Subcutaneous abdominal adipose tissue (tissue), 5 donors: ENCODE measurements around the gene NELL1.

Experiments
- H3K27ac ChIP-seq: one replicate; pipeline ENCODE4 v1.7.0; 2013; ENCODE audit warnings: low read depth, mild to moderate bottlenecking, inconsistent platforms, low read length, moderate library complexity
- H3K27me3 ChIP-seq, 5 donors: one replicate each; pipeline ENCODE4 v1.7.0; 2013; ENCODE audit warnings: low read length in 5 of 5, inconsistent platforms in 1 of 5; ENCODE audit not compliant: control insufficient read depth in 5 of 5, insufficient read depth in 4 of 5
- H3K36me3 ChIP-seq, 5 donors: one replicate each; pipeline ENCODE4 v1.7.0; 2013; ENCODE audit warnings: low read length in 5 of 5; ENCODE audit not compliant: control insufficient read depth in 5 of 5, insufficient read depth in 5 of 5
- H3K4me1 ChIP-seq, 5 donors: one replicate each; pipeline ENCODE4 v1.7.0; 2013; ENCODE audit warnings: low read length in 5 of 5, mild to moderate bottlenecking in 3 of 5, moderate library complexity in 1 of 5; ENCODE audit not compliant: control insufficient read depth in 5 of 5, insufficient read depth in 5 of 5
- H3K4me3 ChIP-seq, 5 donors: one replicate each; pipeline ENCODE4 v1.7.0; 2013; ENCODE audit warnings: low read length in 5 of 5, low read depth in 1 of 5
- H3K9ac ChIP-seq, 5 donors: one replicate each; pipeline ENCODE4 v1.7.0; 2013; ENCODE audit warnings: low read length in 5 of 5, mild to moderate bottlenecking in 4 of 5, moderate library complexity in 3 of 5
- H3K9me3 ChIP-seq, 5 donors: one replicate each; pipeline ENCODE4 v1.7.0; 2013; ENCODE audit warnings: low read length in 5 of 5; ENCODE audit not compliant: control insufficient read depth in 5 of 5
- donor health status: healthy.
- donor health status: healthy.
- donor health status: healthy.
- donor health status: healthy.
- donor health status: healthy.

NELL1 gene

DNA sequence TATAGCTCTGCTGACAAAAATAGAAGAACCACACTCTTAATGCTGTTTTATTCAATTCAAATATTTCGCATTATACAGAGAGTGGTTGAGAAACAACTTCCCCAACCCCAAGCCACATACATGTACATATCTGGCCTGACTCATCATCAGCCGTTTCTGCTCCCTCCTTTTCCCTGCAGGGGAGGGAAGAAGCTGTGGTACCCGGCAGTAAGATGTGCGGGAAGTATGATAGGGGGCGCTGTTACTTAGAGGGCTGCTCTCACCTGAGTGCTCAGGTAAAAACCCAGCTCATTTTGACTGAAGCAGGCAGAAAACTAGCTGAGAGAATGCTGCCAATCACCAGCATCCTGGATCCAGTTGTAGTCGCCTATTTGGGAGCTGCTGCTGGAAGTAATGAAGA lies 85.5 kb downstream of the NELL1 start:
- no peaks in the 10 kb centered on the region for H3K9me3 ChIP-seq
- H3K36me3 ChIP-seq, result no peaks in the 10 kb centered on the region
- no peak overlapping the region for H3K9ac ChIP-seq
- no peaks in the 10 kb centered on the region for H3K27me3 ChIP-seq
- no peaks in the 10 kb centered on the region for H3K4me1 ChIP-seq
- H3K4me3 ChIP-seq, result no peak overlapping the region
- H3K27ac ChIP-seq, result no peak overlapping the region

DNA sequence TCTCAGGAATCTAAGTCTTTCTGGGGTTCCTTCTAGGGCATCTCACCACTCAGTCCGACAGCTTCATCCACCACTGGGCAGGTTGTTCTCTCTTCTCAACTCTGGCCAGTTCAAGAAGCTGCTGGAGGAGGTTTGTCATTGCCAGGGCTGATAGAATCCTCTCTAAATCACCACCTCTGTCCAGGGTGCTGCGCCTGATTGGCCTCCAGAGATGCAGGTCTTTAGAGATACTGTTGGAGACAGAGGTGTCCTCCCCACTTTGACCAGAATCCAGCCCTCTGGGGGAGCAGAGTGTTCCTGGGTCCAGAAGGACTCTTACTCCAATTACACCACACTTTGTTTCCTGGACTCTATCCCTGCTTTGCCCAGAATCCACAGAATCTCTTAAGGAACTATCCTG lies 90.2 kb downstream of the NELL1 start:
- no peak overlapping the region for H3K9ac ChIP-seq
- no peaks in the 10 kb centered on the region for H3K36me3 ChIP-seq
- H3K4me1 ChIP-seq, result no peaks in the 10 kb centered on the region
- H3K9me3 ChIP-seq, result no peaks in the 10 kb centered on the region
- H3K27ac ChIP-seq, result no peak overlapping the region
- H3K4me3 ChIP-seq, result no peak overlapping the region
- H3K27me3 ChIP-seq, result no peaks in the 10 kb centered on the region

DNA sequence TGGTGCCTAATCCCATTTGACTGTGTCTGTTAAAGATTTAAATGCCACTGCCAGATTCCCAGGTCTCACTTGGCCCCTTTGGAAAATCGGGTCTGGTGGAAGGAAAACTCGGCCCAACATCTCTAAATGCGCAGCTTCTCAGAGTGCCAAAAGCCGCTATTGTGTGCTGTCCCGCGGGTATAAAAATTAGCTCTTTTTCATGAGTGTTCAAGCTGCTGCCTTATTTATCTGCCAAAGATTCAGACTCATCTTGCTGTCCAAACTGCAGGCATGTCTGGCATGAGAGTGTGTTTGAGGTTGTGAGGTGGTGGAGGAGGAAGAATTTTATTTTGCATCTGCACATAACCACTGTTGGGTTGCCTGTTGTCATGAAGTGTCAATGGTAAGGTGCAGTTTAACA lies 91.4 kb downstream of the NELL1 start:
- no peak overlapping the region for H3K27ac ChIP-seq
- no peaks in the 10 kb centered on the region for H3K27me3 ChIP-seq

DNA sequence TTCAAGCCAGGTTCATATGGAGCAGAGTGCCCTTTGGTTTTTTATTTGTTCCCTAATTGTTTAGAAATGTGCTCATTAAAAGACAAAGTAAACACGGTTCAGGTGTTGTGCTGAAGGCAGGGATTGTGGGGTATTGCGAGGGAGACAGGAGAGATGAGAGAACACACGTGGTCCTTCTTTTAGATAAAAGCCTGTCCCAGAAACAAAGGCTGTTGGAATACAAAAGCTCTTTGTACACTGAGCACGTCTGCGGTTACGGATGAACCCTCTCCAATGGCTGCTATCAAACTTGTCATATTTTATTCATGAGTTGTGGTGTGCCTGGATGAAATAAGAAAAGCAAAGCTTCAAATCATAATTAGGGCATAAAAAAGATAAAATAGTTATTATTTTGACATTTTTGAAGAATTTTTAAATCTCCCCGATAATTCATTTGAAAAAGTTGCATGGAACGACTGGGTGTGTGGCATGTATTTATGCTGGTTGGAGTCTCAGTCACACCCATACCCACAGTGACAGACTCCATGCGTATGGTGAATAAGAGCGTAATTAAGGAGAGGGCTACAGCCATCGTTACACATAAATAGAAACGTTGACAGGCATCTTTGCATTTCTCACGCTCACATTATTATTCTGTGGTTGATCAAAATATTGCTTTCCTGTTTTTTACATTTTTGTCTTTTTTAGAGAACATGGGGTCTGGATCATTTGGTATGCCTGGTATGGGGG lies 92.9 kb downstream of the NELL1 start:
- Histone ChIP-seq H3K4me3 (no peak overlapping the region), H3K9ac (no peak overlapping the region)

More for the DNA sequence above, 91.4 kb downstream of the NELL1 start:
- no peaks in the 10 kb centered on the region for H3K9me3 ChIP-seq
- H3K4me3 ChIP-seq, result no peak overlapping the region
- H3K4me1 ChIP-seq, result no peaks in the 10 kb centered on the region
- H3K36me3 ChIP-seq, result no peaks in the 10 kb centered on the region
- H3K9ac ChIP-seq, result no peak overlapping the region

DNA sequence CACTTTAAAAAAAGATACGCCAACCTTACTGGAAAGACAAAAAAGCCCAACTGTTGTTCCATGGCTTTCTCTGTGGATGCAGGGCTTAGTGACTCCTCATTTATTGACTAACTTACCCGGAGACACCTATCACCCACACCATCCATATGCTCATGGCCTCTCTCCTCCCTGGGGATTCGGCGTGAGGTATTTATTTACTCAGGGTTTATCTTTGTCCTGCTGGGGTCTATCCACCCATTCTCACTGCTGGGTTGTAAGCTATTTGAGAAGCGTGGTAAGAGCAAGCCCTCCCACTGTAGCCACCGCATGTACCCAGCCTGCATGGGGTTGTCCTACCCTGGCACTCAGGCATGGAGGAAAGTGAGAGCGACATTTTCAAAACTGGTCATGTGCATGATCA lies 93.6 kb downstream of the NELL1 start:
- Histone ChIP-seq H3K27ac (no peak overlapping the region), H3K9me3 (no peaks in the 10 kb centered on the region), H3K36me3 (no peaks in the 10 kb centered on the region), H3K4me3 (no peak overlapping the region), H3K27me3 (no peaks in the 10 kb centered on the region), H3K4me1 (no peaks in the 10 kb centered on the region), H3K9ac (no peak overlapping the region)

More for the DNA sequence above, 92.9 kb downstream of the NELL1 start:
- Histone ChIP-seq H3K9me3 (no peaks in the 10 kb centered on the region), H3K27ac (no peak overlapping the region), H3K4me1 (no peaks in the 10 kb centered on the region), H3K36me3 (no peaks in the 10 kb centered on the region), H3K27me3 (no peaks in the 10 kb centered on the region)

DNA sequence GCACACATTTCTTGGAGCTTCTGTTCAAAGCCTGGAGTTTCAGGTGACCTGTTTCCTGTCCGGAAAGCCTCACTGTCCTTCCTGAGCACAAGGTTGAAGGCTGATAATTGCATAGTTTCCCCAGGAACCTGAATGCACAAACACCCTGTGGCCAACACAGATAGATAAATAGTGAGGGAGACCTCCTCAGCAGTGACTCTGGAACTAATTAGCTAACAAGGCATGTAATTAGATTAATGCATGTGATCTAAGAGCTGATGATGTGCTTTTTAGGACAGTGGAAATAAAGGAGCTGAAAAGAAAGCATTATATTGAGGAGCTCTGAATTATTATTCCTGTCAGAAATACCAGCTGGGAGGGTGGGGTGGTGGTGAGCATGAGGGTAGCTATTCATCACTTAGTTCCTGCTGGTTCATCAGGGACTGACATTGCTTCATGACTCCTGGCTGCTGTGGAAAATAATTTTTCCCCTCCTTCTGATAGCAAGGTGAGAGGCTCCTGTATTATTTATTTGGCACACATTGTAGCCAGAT lies 101.1 kb downstream of the NELL1 start:
- Histone ChIP-seq H3K9me3 (no peaks in the 10 kb centered on the region), H3K4me1 (no peaks in the 10 kb centered on the region), H3K9ac (no peak overlapping the region), H3K27me3 (no peaks in the 10 kb centered on the region), H3K27ac (no peak overlapping the region), H3K36me3 (no peaks in the 10 kb centered on the region), H3K4me3 (no peak overlapping the region)

DNA sequence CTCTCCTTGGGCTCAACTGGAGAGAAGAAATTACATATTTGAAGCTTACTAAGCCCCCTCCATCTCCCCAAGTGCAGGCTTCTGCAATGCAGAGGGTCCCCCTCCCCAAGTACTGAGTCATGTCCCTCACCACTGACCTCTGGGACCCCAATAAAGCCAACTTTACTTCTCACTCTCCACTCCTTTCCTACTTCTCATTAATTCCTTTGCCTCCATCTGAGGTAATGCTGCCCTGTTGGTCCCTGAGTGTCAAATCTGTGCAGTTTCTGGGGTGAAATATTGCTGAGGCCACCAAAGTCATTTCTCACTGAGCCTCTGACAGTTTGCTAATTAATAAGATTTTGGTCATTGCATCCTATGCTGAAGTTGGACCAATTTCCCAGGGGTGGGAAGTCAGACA lies 101.6 kb downstream of the NELL1 start:
- Histone ChIP-seq H3K4me1 (no peaks in the 10 kb centered on the region), H3K9me3 (no peaks in the 10 kb centered on the region), H3K9ac (no peak overlapping the region), H3K27me3 (no peaks in the 10 kb centered on the region), H3K27ac (no peak overlapping the region), H3K36me3 (no peaks in the 10 kb centered on the region), H3K4me3 (no peak overlapping the region)

DNA sequence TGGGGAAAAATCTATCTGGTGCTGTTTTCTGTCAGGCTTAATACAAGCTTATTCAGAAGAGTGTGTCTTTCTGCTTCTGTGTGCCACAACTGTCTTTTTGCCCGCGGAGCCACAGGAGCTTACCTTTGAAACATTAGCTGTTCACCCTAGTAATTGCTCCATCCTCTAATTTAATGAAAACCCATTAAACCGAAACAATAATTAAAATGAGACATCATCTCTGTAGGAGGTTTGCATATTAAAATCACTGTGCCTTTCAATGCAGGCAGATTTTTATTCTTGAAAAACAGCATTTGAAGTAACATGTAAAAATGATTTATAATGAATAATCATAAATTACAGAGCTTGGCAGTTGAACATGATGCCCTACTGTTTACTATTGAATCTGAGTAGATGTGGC lies 102.3 kb downstream of the NELL1 start:
- Histone ChIP-seq H3K27ac (no peak overlapping the region), H3K4me1 (no peaks in the 10 kb centered on the region), H3K9me3 (no peaks in the 10 kb centered on the region), H3K36me3 (no peaks in the 10 kb centered on the region), H3K9ac (no peak overlapping the region), H3K4me3 (no peak overlapping the region), H3K27me3 (no peaks in the 10 kb centered on the region)

DNA sequence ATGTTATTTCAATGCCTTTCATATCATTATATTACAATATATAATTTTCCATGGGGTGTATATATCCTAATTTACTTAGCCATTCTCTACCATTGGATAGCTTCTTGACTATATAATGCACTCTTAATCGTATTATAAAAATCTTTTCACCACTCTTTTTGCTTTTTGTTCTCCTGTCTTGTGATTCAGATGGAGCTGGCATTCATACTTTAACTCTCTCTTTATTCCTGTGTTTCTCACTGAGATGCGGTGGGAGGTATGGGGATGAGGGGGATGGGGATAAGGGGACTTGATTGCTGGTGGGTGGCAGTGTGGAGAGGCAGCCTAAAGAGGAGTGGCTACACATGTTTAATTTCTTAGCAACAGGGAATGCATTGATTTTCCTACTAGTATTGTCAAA lies 105.9 kb downstream of the NELL1 start:
- no peak overlapping the region for H3K9ac ChIP-seq
- H3K27me3 ChIP-seq, result no peaks in the 10 kb centered on the region
- H3K27ac ChIP-seq, result no peak overlapping the region
- H3K9me3 ChIP-seq, result no peaks in the 10 kb centered on the region
- H3K4me1 ChIP-seq, result no peaks in the 10 kb centered on the region
- H3K36me3 ChIP-seq, result no peaks in the 10 kb centered on the region
- no peak overlapping the region for H3K4me3 ChIP-seq

DNA sequence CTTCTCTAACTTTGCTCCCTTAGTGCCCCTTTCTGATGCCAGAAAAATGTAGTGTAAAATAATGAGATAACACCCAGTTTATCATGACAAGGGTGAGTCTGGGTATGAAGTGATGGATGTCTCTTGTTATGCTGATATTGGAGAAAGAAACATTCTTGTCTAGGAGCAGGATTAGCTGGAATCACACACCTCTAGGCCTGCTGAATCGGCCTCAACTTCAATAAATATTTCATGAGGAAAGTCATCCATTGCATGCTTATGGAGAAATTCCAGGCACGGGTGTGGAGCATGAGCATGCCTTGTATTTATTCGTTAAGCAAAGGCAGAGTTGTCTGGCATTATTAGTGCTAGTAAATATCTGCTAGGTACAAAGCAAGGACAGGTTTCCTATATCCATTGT lies 113.4 kb downstream of the NELL1 start:
- Histone ChIP-seq H3K4me3 (no peak overlapping the region), H3K27ac (no peak overlapping the region), H3K27me3 (no peaks in the 10 kb centered on the region), H3K9me3 (no peaks in the 10 kb centered on the region), H3K36me3 (no peaks in the 10 kb centered on the region), H3K4me1 (no peaks in the 10 kb centered on the region), H3K9ac (no peak overlapping the region)
